Measurements from ENCODE around the gene GOLGA3. TPM values are rescaled to one million over a fixed set of nuclear protein-coding genes. Genes with fewer than 3 reads are reported as not detected.
"Not testable (repeated sequence)": the region's sequence is repeated elsewhere in the genome, so short reads cannot be mapped to it uniquely, and the experiment has no call there.

GOLGA3 gene
- total RNA-seq, 1 experiment from 2014 or later: 94.9 TPM

DNA sequence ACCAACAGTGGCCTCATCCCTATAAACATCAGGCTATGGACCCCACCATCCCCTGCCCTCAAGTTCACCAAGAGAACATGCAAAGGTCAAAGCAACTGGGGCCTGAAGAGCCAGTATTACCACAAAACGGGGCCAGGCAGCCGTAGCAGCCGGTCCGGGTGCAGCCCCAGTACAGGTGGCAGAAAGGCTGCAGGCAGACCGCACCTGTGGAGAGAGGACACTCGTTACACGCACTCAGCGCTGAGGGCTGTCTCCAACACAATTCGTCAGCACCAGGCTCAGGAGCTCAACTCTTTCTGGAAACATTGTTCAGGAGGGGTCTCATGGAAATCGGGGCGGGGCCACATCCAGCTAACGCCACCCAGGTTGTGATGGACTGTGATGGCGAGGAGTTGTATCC lies 19.9 kb upstream of the GOLGA3 start:
- Mint-ChIP-seq H3K4me1 (ENCODE audit: insufficient read depth, unreplicated experiment) (no peaks in the 10 kb centered on the region), H3K36me3 (ENCODE audit: insufficient read depth, unreplicated experiment) (peaks cover 68% of the 10 kb centered on the region), H3K4me3 (ENCODE audit: unreplicated experiment) (no peak overlapping the region), H3K27ac (ENCODE audit: low read depth, unreplicated experiment) (no peak overlapping the region), H3K27me3 (ENCODE audit: insufficient read depth, unreplicated experiment) (no peaks in the 10 kb centered on the region), H3K9me3 (ENCODE audit: unreplicated experiment) (no peaks in the 10 kb centered on the region)
- no TSS peak for BruUV-seq (replicated peaks)
- ChIA-PET POLR2A (interaction anchor here (0.9 kb wide), 1 partner anchor 11 kb away, joined by 4 read pairs; no protein-coding TSS in a partner anchor), CTCF (interaction anchor here (0.8 kb wide), 1 partner anchor 160 kb away, joined by 3 read pairs; no protein-coding TSS in a partner anchor)
- TF ChIP-seq, protein P1, sequence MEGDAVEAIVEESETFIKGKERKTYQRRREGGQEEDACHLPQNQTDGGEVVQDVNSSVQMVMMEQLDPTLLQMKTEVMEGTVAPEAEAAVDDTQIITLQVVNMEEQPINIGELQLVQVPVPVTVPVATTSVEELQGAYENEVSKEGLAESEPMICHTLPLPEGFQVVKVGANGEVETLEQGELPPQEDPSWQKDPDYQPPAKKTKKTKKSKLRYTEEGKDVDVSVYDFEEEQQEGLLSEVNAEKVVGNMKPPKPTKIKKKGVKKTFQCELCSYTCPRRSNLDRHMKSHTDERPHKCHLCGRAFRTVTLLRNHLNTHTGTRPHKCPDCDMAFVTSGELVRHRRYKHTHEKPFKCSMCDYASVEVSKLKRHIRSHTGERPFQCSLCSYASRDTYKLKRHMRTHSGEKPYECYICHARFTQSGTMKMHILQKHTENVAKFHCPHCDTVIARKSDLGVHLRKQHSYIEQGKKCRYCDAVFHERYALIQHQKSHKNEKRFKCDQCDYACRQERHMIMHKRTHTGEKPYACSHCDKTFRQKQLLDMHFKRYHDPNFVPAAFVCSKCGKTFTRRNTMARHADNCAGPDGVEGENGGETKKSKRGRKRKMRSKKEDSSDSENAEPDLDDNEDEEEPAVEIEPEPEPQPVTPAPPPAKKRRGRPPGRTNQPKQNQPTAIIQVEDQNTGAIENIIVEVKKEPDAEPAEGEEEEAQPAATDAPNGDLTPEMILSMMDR (IDR thresholded peaks at IDR 0.05; ENCODE audit: unreplicated experiment): no peak
- DNase-seq (ENCODE audit: unreplicated experiment): no peak
- intact Hi-C loops (cut with micrococcal nuclease): no loop called here

DNA sequence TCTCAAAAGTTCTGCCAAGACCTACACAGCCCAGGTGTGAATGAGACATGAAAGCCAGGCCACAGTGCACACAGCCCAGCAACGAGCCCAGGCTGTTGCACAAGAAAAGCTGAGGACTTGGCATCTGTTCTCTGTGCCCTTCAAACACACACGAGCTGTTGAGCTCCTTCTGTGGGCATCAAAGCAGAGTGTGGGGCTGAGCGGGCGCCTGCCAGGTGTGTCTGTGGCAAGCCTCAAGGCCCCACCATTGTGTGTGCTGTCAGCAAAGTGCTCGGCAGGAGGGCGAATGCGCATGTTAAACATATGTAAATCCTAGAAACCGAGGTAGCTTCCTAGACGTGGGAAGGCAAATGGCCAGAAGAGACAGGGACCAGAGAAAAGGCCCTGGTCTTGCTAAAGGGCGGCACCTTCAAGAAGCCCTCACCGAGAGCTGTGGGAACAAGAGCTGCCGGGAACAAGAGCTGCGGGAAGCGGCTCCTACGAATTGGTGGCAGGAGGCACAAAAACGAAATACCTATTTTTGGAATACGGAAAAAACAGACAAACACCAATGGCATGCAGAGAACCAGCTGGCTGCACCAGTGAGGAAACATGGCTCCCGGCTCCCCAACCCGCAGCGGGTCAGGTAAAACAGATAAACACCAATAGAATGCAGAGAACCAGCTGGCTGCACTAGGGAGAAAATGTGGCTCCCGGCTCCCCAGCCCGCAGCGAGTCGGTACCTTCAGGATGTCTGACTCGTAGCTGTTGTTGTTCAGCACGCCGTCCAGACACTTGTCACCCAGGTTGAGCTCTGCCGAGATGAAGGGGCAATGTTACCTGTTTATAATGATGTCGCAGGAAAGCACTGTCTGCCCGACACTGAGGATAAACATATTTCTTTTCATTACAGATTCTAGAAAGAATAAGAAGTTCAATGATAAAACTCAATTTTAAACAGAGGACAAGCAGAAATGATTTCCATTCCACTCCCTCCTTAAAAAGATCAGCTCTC lies 19.0 kb upstream of the GOLGA3 start:
- peaks cover 64% of the 10 kb centered on the region for H3K36me3 Mint-ChIP-seq (ENCODE audit: insufficient read depth, unreplicated experiment)
- H3K27me3 Mint-ChIP-seq (ENCODE audit: insufficient read depth, unreplicated experiment): no peaks in the 10 kb centered on the region
- TF ChIP-seq, protein P1 (IDR thresholded peaks at IDR 0.05; ENCODE audit: unreplicated experiment): no peak
- BruUV-seq (replicated peaks): no TSS peak
- DNase-seq (ENCODE audit: unreplicated experiment): no peak
- CTCF ChIA-PET: interaction anchor here (0.6 kb wide), 1 partner anchor 287 kb away, joined by 3 read pairs; no protein-coding TSS in a partner anchor
- no peaks in the 10 kb centered on the region for H3K4me1 Mint-ChIP-seq (ENCODE audit: insufficient read depth, unreplicated experiment)
- POLR2A ChIA-PET: interaction anchor here (0.9 kb wide), 1 partner anchor 10 kb away, joined by 4 read pairs; no protein-coding TSS in a partner anchor
- H3K27ac Mint-ChIP-seq (ENCODE audit: low read depth, unreplicated experiment): no peak overlapping the region
- intact Hi-C loops (cut with micrococcal nuclease): no loop called here
- H3K4me3 Mint-ChIP-seq (ENCODE audit: unreplicated experiment): no peak overlapping the region
- no peaks in the 10 kb centered on the region for H3K9me3 Mint-ChIP-seq (ENCODE audit: unreplicated experiment)

DNA sequence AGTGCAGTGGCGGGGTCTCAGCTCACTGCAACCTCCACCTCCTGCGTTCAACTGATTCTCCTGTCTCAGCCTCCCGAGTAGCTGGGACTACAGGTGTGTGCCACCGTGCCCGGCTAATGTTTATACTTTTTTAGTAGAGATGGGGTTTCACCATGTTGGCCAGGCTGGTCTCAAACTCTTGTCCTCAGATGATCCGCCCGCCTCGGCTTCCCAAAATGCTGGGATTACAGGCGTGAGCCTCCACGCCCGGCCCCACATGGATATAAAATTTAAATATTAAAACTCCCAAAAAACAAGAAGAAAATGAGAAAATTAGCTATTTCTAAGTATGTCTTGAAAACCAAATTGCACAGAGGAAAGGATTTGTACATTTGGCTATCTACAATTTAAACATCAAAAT lies 16.0 kb upstream of the GOLGA3 start:
- DNase-seq (ENCODE audit: unreplicated experiment); CTCF ChIA-PET; H3K4me3 Mint-ChIP-seq (ENCODE audit: unreplicated experiment); H3K9me3 Mint-ChIP-seq (ENCODE audit: unreplicated experiment); H3K27me3 Mint-ChIP-seq (ENCODE audit: insufficient read depth, unreplicated experiment); H3K27ac Mint-ChIP-seq (ENCODE audit: low read depth, unreplicated experiment); BruUV-seq (replicated peaks); H3K4me1 Mint-ChIP-seq (ENCODE audit: insufficient read depth, unreplicated experiment); intact Hi-C loops (cut with micrococcal nuclease): not testable (repeated sequence)
- H3K36me3 Mint-ChIP-seq (ENCODE audit: insufficient read depth, unreplicated experiment): peaks cover 76% of the 10 kb centered on the region
- POLR2A ChIA-PET: interaction anchor here (1.3 kb wide), 1 partner anchor 16 kb away, joined by 3 read pairs; no protein-coding TSS in a partner anchor

DNA sequence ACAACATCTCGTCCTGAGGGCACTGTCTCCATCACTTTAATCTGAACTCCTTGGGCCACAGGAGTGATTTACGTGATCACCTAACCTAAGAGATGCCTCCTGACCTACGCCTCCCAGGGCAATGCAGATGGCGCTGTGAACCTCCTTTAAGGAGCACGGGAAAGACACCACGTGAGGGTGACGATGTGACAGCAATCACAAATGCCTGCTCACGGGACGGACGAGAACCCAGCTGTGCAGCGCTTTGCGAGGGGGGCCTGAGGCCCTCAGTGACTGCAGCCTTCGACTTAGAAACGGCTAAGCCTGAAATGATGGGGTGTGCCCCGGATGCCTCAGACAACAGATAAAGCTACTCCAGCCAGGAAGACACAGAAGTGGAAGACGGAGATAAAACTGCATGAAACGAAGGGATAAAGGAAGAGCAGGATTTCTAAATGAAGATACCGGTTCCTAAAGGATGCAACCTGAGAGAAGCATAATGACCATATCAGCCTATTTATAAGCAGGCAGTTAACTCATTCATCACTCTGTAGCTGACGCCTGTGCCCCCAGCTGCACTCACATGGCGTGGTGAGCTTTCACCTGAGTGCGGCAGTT lies 13.9 kb upstream of the GOLGA3 start:
- H3K27ac Mint-ChIP-seq (ENCODE audit: low read depth, unreplicated experiment): no peak overlapping the region
- no TSS peak for BruUV-seq (replicated peaks)
- ChIA-PET CTCF (no interaction called here), POLR2A (no interaction called here)
- H3K9me3 Mint-ChIP-seq (ENCODE audit: unreplicated experiment): no peaks in the 10 kb centered on the region
- no peak overlapping the region for H3K4me3 Mint-ChIP-seq (ENCODE audit: unreplicated experiment)
- H3K4me1 Mint-ChIP-seq (ENCODE audit: insufficient read depth, unreplicated experiment): no peaks in the 10 kb centered on the region
- no peaks in the 10 kb centered on the region for H3K27me3 Mint-ChIP-seq (ENCODE audit: insufficient read depth, unreplicated experiment)
- TF ChIP-seq, protein P1 (IDR thresholded peaks at IDR 0.05; ENCODE audit: unreplicated experiment): no peak
- H3K36me3 Mint-ChIP-seq (ENCODE audit: insufficient read depth, unreplicated experiment): peaks cover 70% of the 10 kb centered on the region
- intact Hi-C loops (cut with micrococcal nuclease): no loop called here
- DNase-seq (ENCODE audit: unreplicated experiment): no peak

All from MCF 10A (cell line).